HepG2 (cell line): ENCODE results near the gene CD4. TPM values are rescaled to one million over a fixed set of nuclear protein-coding genes. Genes with fewer than 3 reads are reported as not detected.

Experiments used
- ATAC-seq: fragments of 200-7000 bp; cut with Tn5 transposase; 3 replicates; pipeline ENCODE4 v1.9.1; 2020; ENCODE audit warnings: mild to moderate bottlenecking, moderate library complexity
- BruUV-seq: library from RNA; stranded (reverse); fragments of 400-500 nt; replicated peaks from 2 replicates; lab custom pipeline; 2021; lab: Mats Ljungman, UMichigan
- CTCF ChIA-PET: fragments of 300-600 bp; formaldehyde crosslinking; extraction: SDS; loops from one replicate; lab custom pipeline; 2021; ENCODE audit warnings: low total read pairs, inconsistent platforms, low intra/inter-chr PET ratio; lab: Yijun Ruan, JAX
- POLR2A ChIA-PET: fragments of 350-600 bp; sonication (Branson Sonifier 250); formaldehyde crosslinking; loops from one replicate; lab custom pipeline; 2020; ENCODE audit warnings: antibody characterized with exemption, inconsistent platforms; lab: Yijun Ruan, JAX
- DNase-seq: peaks from one replicate; pipeline ENCODE4 v3.0.0-alpha.2; 2015; ENCODE audit warnings: low spot score
- FAIRE-seq: peaks from 3 replicates; lab custom pipeline; 2011; peaks lifted over from hg19 to GRCh38; lab: Jason Lieb, UNC
- H2AFZ ChIP-seq: one replicate; pipeline ENCODE4 v1.6.1; 2011; ENCODE audit warnings: low read length, inconsistent platforms
- H3K27ac ChIP-seq: fragments of 300-600 bp; 3 replicates; pipeline ENCODE4 v1.8.0; 2011; ENCODE audit warnings: mixed run types, mild to moderate bottlenecking, mixed read lengths, low read length, inconsistent platforms; ENCODE audit not compliant: insufficient read depth; ENCODE audit errors: extremely low read length
- H3K27me3 ChIP-seq, 2 experiments: fragments of 200-600 bp in 1 of 2; 2 replicates in 1 of 2; 3 replicates in 1 of 2; pipeline versions ENCODE4 v1.6.0 to v1.8.0; 2011; ENCODE audit warnings: low read length in 2 of 2, mild to moderate bottlenecking in 2 of 2, moderate library complexity in 2 of 2, inconsistent platforms in 1 of 2; ENCODE audit not compliant: insufficient read depth in 2 of 2, control insufficient read depth in 1 of 2
- H3K36me3 ChIP-seq, 2 experiments: fragments of 200-600 bp in 1 of 2; replicated peaks in 1 of 2; 2 replicates in 1 of 2; 3 replicates in 1 of 2; pipeline versions ENCODE4 v1.5.1 to v1.8.0; 2011; ENCODE audit warnings: low read length in 2 of 2, inconsistent platforms in 1 of 2; ENCODE audit not compliant: insufficient read depth in 2 of 2, control insufficient read depth in 1 of 2
- H3K4me1 ChIP-seq: 2 replicates; pipeline ENCODE4 v1.5.1; 2012; ENCODE audit warnings: low read length, inconsistent platforms; ENCODE audit not compliant: insufficient read depth
- H3K4me2 ChIP-seq: 2 replicates; pipeline ENCODE4 v1.6.0; 2011; ENCODE audit warnings: low read depth, low read length, inconsistent platforms
- H3K4me3 ChIP-seq, 3 experiments: fragments of 200-600 bp in 1 of 3; sonication (generic), shearing (Covaris generic) in 1 of 3; replicated peaks in 1 of 3; 2 replicates each; pipeline ENCODE4 v1.5.1; 2011 to 2016; ENCODE audit warnings: low read length in 3 of 3, inconsistent platforms in 2 of 3, low read depth in 2 of 3, mild to moderate bottlenecking in 2 of 3, control low read depth in 1 of 3, mixed read lengths in 1 of 3; ENCODE audit not compliant: insufficient read depth in 1 of 3
- H3K79me2 ChIP-seq: one replicate; pipeline ENCODE4 v1.6.1; 2011; ENCODE audit warnings: low read length, inconsistent platforms; ENCODE audit not compliant: insufficient read depth
- H3K9ac ChIP-seq: 2 replicates; pipeline ENCODE4 v1.6.0; 2011; ENCODE audit warnings: mild to moderate bottlenecking, low read depth, low read length, inconsistent platforms; ENCODE audit not compliant: insufficient read depth
- H3K9me3 ChIP-seq: 2 replicates; pipeline ENCODE4 v1.5.1; 2012; ENCODE audit warnings: mild to moderate bottlenecking, low read length
- H4K20me1 ChIP-seq: 2 replicates; pipeline ENCODE4 v1.6.0; 2011; ENCODE audit warnings: inconsistent platforms, mild to moderate bottlenecking, low read length, moderate library complexity; ENCODE audit not compliant: insufficient read depth
- ADNP ChIP-seq: sonication (generic); formaldehyde crosslinking; IDR thresholded peaks from 2 replicates; pipeline ENCODE4 v1.4.0; 2020; ENCODE audit warnings: missing genetic modification reagents
- AHR ChIP-seq: IDR thresholded peaks from 2 replicates; pipeline ENCODE4 v1.6.1; 2018; ENCODE audit warnings: missing genetic modification reagents, missing compliant biosample characterization
- CREB1 ChIP-seq, 2 experiments: fragments of 450-650 bp in 1 of 2; IDR thresholded peaks; 2 replicates each; pipeline ENCODE4 v1.6.1; 2016 to 2017; ENCODE audit warnings: control low read depth in 1 of 2, mild to moderate bottlenecking in 1 of 2, missing compliant biosample characterization in 1 of 2, missing genetic modification characterization in 1 of 2
- HNRNPLL ChIP-seq: fragments of 200-400 bp; formaldehyde crosslinking; IDR thresholded peaks from 2 replicates; pipeline ENCODE4 v1.6.1; 2017; ENCODE audit warnings: mild to moderate bottlenecking, low read depth, low read length; ENCODE audit not compliant: poor library complexity, severe bottlenecking
- NBN ChIP-seq: fragments of 450-650 bp; conservative IDR thresholded peaks from 2 replicates; pipeline ENCODE4 v1.6.1; 2017
- SAFB2 ChIP-seq: sonication (generic); formaldehyde crosslinking; IDR thresholded peaks from 2 replicates; pipeline ENCODE4 v1.5.1; 2020; ENCODE audit warnings: missing genetic modification reagents, low read depth, mild to moderate bottlenecking, borderline replicate concordance
- TBL1XR1 ChIP-seq: fragments of 150-350 bp; IDR thresholded peaks from 2 replicates; pipeline ENCODE4 v1.6.1; 2014; ENCODE audit warnings: borderline replicate concordance, low read length; ENCODE audit not compliant: partially characterized antibody
- TCF7 ChIP-seq: sonication (generic); IDR thresholded peaks from 2 replicates; pipeline ENCODE4 v1.6.1; 2016; ENCODE audit warnings: antibody characterized with exemption, low read depth
- YEATS2 ChIP-seq: sonication (generic); formaldehyde crosslinking; IDR thresholded peaks from 2 replicates; pipeline ENCODE4 v1.4.0; 2020; ENCODE audit warnings: missing genetic modification reagents, borderline replicate concordance
- ZNF205 ChIP-seq: IDR thresholded peaks from 2 replicates; pipeline ENCODE4 v1.6.1; 2018; ENCODE audit warnings: missing biosample characterization, missing genetic modification reagents
- ZNF337 ChIP-seq: sonication (generic); formaldehyde crosslinking; IDR thresholded peaks from 2 replicates; pipeline ENCODE4 v1.5.1; 2020; ENCODE audit warnings: missing genetic modification reagents, low read depth, mild to moderate bottlenecking, borderline replicate concordance
- ZNF549 ChIP-seq: sonication (generic); formaldehyde crosslinking; IDR thresholded peaks from 2 replicates; pipeline ENCODE4 v1.5.0; 2020; ENCODE audit warnings: missing genetic modification reagents
- ZNF775 ChIP-seq: sonication (generic); formaldehyde crosslinking; IDR thresholded peaks from 2 replicates; pipeline ENCODE4 v1.4.0; 2020; ENCODE audit warnings: missing genetic modification reagents, mild to moderate bottlenecking, moderate library complexity, borderline replicate concordance
- WGBS: methylation state at CpG from one replicate; pipeline ENCODE4 v1.1.6; 2017; ENCODE audit warnings: low lambda C conversion rate; 5-methylcytosine and 5-hydroxymethylcytosine counted together
- in situ Hi-C: cut with HindIII; loops from 2 replicates; pipeline ENCODE4 v1.10.0; 2017; ENCODE audit warnings: low pct_unique_long_range_greater_than_20kb; ENCODE audit not compliant: extremely low pct_ligation_motif_present
- intact Hi-C: fragments of 100-400 bp; cut with micrococcal nuclease; formaldehyde crosslinking; loops from one replicate; pipeline ENCODE4 v1.10.0; 2022; ENCODE audit not compliant: unreplicated experiment
- polyA plus RNA-seq, 8 experiments: library from polyadenylated mRNA; depleted of rRNA in 3 of 8; stranded (reverse) in 7 of 8; unstranded in 1 of 8; fragments of >200 nt; fragmentation: Illumina TruSeq in 4 of 8; extraction: Trizol in 4 of 8; gene quantifications; 2 replicates each; pipeline versions ENCODE4 v1.2.1 to v1.2.3, GENCODE V29; 2011 to 2016; ENCODE audit warnings: low read depth in 4 of 8, missing spikeins in 1 of 8, mixed read lengths in 1 of 8; ENCODE audit not compliant: insufficient read depth in 1 of 8
- total RNA-seq, 5 experiments: library from RNA; depleted of rRNA; stranded (reverse); fragments of >200 nt; fragmentation: Illumina TruSeq; extraction: Trizol; gene quantifications; 2 replicates each; pipeline ENCODE4 v1.2.3, GENCODE V29; 2016; ENCODE audit warnings: low read depth in 1 of 5
- TF ChIP-seq, protein P1 (sequence below): sonication (generic); formaldehyde crosslinking; IDR thresholded peaks from 2 replicates; pipeline ENCODE4 v1.4.0; 2020; ENCODE audit warnings: missing genetic modification reagents

The CD4 gene
- total and polyA plus RNA-seq, 2 of the 13 experiments (the other 11 are each of a cell fraction or from before 2014, with no cell fraction given): 0.07 to 0.95 TPM

DNA sequence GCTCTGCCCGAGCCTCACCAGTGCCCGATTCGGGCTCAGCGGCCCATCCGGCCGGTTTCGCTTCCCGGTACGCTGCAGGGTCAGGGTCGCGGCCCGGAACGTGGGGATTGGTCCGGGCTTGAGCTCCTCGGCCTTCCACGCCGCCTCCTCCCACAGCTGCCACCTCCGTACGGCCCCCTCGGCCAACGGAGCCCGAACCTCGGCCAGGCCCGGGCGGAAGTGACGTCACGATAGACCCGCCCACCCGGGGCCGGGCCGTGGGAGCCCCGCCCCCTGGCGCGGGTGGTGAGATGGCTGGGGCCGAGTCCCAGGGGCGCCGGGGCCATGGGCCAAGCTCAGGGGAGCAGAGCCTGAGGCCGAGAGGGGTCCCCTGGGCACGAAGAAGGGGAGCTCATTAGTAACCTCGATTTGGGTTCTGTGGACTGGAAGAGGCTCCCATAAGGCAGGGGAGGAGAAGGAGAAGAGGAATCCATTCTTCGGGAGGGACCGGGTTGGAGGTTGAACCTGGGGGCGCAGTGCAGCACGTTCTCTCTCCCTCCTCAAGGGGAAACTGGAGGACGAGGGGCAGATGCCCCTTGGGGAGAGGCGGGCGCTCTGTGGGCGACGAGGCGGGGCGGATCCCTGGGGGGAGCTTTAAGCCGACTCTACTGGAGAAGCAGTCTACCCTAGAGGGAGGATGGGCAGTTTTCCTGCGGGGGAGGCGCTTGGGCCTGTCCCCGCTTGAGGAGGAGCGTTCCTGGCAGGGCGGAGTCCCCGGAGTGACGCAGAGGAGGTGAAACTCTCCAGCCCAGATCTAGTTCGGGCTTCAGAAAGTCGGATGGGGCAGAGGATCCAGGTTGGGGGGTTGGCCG, 36.2 kb upstream of the CD4 start, which contains the start of gene MLF2:
Gene MLF2, minus strand, starts transcription at position 221 of the 851 bp plus-strand sequence. CDS start 807 bp downstream, outside the sequence.
- H3K9me3 ChIP-seq: no peaks in the 10 kb centered on the region
- ChIA-PET POLR2A (interaction anchor here (1.0 to 3.8 kb wide), 31 partner anchors 9 to 199 kb away, joined by 3 to 162 read pairs (median 6); partner anchors contain the start of genes C12orf57, CD4, CDCA3 and COPS7A), CTCF (interaction anchor here (1.1 to 4.4 kb wide), 5 partner anchors 14 to 83 kb away, joined by 3 to 54 read pairs (median 13); partner anchors contain the start of gene PTMS)
- in situ Hi-C loops (loop anchor here (5.0 kb wide), 1 partner anchor 74 kb away; the partner anchor contains the start of gene P3H3), intact Hi-C loops (loop anchor here (1.0 to 2.0 kb wide), 5 partner anchors 11 to 72 kb away; partner anchors contain the start of gene ZNF384)
- H3K36me3 ChIP-seq: peaks cover 21 to 35% of the 10 kb centered on the region in 2 experiments
- FAIRE-seq: peak; percentile 96
- WGBS: 0% methylated on average over 13 of the region's 62 CpGs
- ATAC-seq: peak; percentile 95
- H4K20me1 ChIP-seq: 0 out of 2 replicates have a peak, but pooled peaks cover 6% of the 10 kb centered on the region
- peak within 1 kb of the TSS; percentile 96 for H3K27ac ChIP-seq
- H2AFZ ChIP-seq: no peak within 1 kb of the TSS
- TSS peak; percentile 94 for BruUV-seq
- peak within 1 kb of the TSS; percentile 96 for H3K9ac ChIP-seq
- peak within 1 kb of the TSS; percentile 98 for H3K4me2 ChIP-seq
- H3K27me3 ChIP-seq: no peaks in the 10 kb centered on the region
- peaks cover 28% of the 10 kb centered on the region for H3K4me1 ChIP-seq
- peaks cover 21% of the 10 kb centered on the region for H3K79me2 ChIP-seq
- peak; percentile 96 for DNase-seq
- H3K4me3 ChIP-seq: peak within 1 kb of the TSS; percentile 73 to 99 (median 97)
- TF ChIP-seq CREB1 (IDR thresholded peaks at IDR 0.05) (peak; percentile 99), CREB1 (CRISPR knock-in tag; IDR thresholded peaks at IDR 0.05) (peak; percentile 93), AHR (peak; percentile 83), ZNF775 (CRISPR knock-in tag) (peak; percentile 21; the same call in 1 of the 2 replicates), TCF7 (no peak), SAFB2 (CRISPR knock-in tag) (no peak), NBN (no peak), ADNP (CRISPR knock-in tag) (no peak), ZNF205 (no peak), ZNF549 (CRISPR knock-in tag) (no peak), ZNF337 (CRISPR knock-in tag) (peak; percentile 80; the same call in 1 of the 2 replicates), YEATS2 (CRISPR knock-in tag) (peak; percentile 81; the same call in 1 of the 2 replicates), HNRNPLL (peak; percentile 49), TBL1XR1 (peak; percentile 24)
- TF ChIP-seq, protein P1, sequence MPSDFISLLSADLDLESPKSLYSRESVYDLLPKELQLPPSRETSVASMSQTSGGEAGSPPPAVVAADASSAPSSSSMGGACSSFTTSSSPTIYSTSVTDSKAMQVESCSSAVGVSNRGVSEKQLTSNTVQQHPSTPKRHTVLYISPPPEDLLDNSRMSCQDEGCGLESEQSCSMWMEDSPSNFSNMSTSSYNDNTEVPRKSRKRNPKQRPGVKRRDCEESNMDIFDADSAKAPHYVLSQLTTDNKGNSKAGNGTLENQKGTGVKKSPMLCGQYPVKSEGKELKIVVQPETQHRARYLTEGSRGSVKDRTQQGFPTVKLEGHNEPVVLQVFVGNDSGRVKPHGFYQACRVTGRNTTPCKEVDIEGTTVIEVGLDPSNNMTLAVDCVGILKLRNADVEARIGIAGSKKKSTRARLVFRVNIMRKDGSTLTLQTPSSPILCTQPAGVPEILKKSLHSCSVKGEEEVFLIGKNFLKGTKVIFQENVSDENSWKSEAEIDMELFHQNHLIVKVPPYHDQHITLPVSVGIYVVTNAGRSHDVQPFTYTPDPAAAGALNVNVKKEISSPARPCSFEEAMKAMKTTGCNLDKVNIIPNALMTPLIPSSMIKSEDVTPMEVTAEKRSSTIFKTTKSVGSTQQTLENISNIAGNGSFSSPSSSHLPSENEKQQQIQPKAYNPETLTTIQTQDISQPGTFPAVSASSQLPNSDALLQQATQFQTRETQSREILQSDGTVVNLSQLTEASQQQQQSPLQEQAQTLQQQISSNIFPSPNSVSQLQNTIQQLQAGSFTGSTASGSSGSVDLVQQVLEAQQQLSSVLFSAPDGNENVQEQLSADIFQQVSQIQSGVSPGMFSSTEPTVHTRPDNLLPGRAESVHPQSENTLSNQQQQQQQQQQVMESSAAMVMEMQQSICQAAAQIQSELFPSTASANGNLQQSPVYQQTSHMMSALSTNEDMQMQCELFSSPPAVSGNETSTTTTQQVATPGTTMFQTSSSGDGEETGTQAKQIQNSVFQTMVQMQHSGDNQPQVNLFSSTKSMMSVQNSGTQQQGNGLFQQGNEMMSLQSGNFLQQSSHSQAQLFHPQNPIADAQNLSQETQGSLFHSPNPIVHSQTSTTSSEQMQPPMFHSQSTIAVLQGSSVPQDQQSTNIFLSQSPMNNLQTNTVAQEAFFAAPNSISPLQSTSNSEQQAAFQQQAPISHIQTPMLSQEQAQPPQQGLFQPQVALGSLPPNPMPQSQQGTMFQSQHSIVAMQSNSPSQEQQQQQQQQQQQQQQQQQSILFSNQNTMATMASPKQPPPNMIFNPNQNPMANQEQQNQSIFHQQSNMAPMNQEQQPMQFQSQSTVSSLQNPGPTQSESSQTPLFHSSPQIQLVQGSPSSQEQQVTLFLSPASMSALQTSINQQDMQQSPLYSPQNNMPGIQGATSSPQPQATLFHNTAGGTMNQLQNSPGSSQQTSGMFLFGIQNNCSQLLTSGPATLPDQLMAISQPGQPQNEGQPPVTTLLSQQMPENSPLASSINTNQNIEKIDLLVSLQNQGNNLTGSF (CRISPR knock-in tag): no peak
